B cell (primary cell): ENCODE data around the gene APCDD1. TPM values are rescaled to one million over a fixed set of nuclear protein-coding genes. Genes with fewer than 3 reads are reported as not detected.

Source experiments
- ATAC-seq: fragments of 200-7000 bp; cut with Tn5 transposase; one replicate; pipeline ENCODE4 v1.10.0; 2021; ENCODE audit warnings: low read depth, mild to moderate bottlenecking, moderate number of reproducible peaks, moderate library complexity
- CTCF ChIA-PET: fragments of 350-600 bp; sonication (Branson Sonifier 250); formaldehyde crosslinking; loops from one replicate; lab custom pipeline; 2021; ENCODE audit warnings: antibody characterized with exemption, inconsistent platforms; lab: Charles Lee
- POLR2A ChIA-PET: fragments of 350-600 bp; sonication (Branson Sonifier 250); formaldehyde crosslinking; loops from one replicate; lab custom pipeline; 2021; ENCODE audit warnings: antibody characterized with exemption; lab: Charles Lee
- DNase-seq: peaks from one replicate; pipeline ENCODE4 v3.0.0; 2013
- H2AFZ ChIP-seq: 2 replicates; pipeline ENCODE4 v1.6.1; 2012; ENCODE audit warnings: mild to moderate bottlenecking, low read depth, low read length; ENCODE audit not compliant: insufficient read depth, poor library complexity, severe bottlenecking
- H3K27ac ChIP-seq, 2 donors: 1 replicate in 1 of 2; 2 replicates in 1 of 2; pipeline ENCODE4 v1.5.1; 2012 to 2013; ENCODE audit warnings: low read length in 2 of 2, mild to moderate bottlenecking in 2 of 2, moderate library complexity in 1 of 2
- H3K27me3 ChIP-seq, 4 experiments: fragments of 200-600 bp in 1 of 4; sonication (generic) in 1 of 4; replicated peaks in 1 of 4; 1 replicate in 2 of 4; 2 replicates in 2 of 4; pipeline versions ENCODE4 v1.6.1 to v1.7.0; 2013 to 2016; ENCODE audit warnings: low read length in 3 of 4, mild to moderate bottlenecking in 2 of 4, mixed read lengths in 1 of 4, moderate library complexity in 1 of 4; ENCODE audit not compliant: insufficient read depth in 4 of 4, control insufficient read depth in 3 of 4; ENCODE audit errors: control extremely low read depth in 1 of 4
- H3K36me3 ChIP-seq, 2 experiments: replicated peaks in 1 of 2; 1 replicate in 1 of 2; 2 replicates in 1 of 2; pipeline versions ENCODE4 v1.6.1 to v1.7.1; 2013; ENCODE audit warnings: low read length in 1 of 2; ENCODE audit not compliant: insufficient read depth in 2 of 2, control insufficient read depth in 1 of 2; ENCODE audit errors: control extremely low read depth in 1 of 2, extremely low read depth in 1 of 2
- H3K4me1 ChIP-seq, 2 donors: fragments of 200-600 bp in 1 of 2; sonication (generic) in 1 of 2; 1 replicate in 1 of 2; 2 replicates in 1 of 2; pipeline versions ENCODE4 v1.5.1 to v1.6.1; 2013 to 2017; ENCODE audit warnings: low read length in 2 of 2; ENCODE audit not compliant: control insufficient read depth in 2 of 2, insufficient read depth in 2 of 2
- H3K4me2 ChIP-seq: replicated peaks from 2 replicates; pipeline ENCODE3; 2012; ENCODE audit warnings: mild to moderate bottlenecking, low read depth, low read length; ENCODE audit not compliant: poor library complexity, severe bottlenecking
- H3K4me3 ChIP-seq, 5 experiments: fragments of 200-600 bp in 1 of 5; sonication (generic) in 1 of 5; 1 replicate in 3 of 5; 2 replicates in 2 of 5; pipeline versions ENCODE4 v1.5.1 to v1.7.0; 2011 to 2016; ENCODE audit warnings: low read length in 4 of 5, mild to moderate bottlenecking in 4 of 5, low read depth in 2 of 5, control low read depth in 1 of 5, moderate library complexity in 1 of 5; ENCODE audit not compliant: insufficient read depth in 1 of 5; ENCODE audit errors: control extremely low read depth in 1 of 5, extremely low read depth in 1 of 5
- H3K79me2 ChIP-seq: fragments of 200-600 bp; sonication (generic); one replicate; pipeline ENCODE4 v1.6.0; 2016; ENCODE audit warnings: low read length; ENCODE audit not compliant: control insufficient read depth, insufficient read depth
- H3K9ac ChIP-seq: fragments of 200-600 bp; sonication (generic); 2 replicates; pipeline ENCODE4 v1.6.1; 2017; ENCODE audit warnings: mild to moderate bottlenecking, low read length, moderate library complexity
- H3K9me3 ChIP-seq, 3 donors: one replicate each; pipeline versions ENCODE4 v1.6.1 to v1.7.1; 2013; ENCODE audit warnings: low read length in 2 of 3; ENCODE audit not compliant: control insufficient read depth in 2 of 3, insufficient read depth in 1 of 3; ENCODE audit errors: control extremely low read depth in 1 of 3
- H4K20me1 ChIP-seq: 2 replicates; pipeline ENCODE4 v1.6.0; 2012; ENCODE audit warnings: mild to moderate bottlenecking, low read length; ENCODE audit not compliant: insufficient read depth, control insufficient read depth, poor library complexity, severe bottlenecking
- H3K27ac Mint-ChIP-seq: one replicate; pipeline ENCODE4 v1.8.0; 2021; ENCODE audit warnings: mixed read lengths
- H3K27me3 Mint-ChIP-seq: one replicate; pipeline ENCODE4 v1.8.0; 2021; ENCODE audit warnings: mixed read lengths
- H3K4me1 Mint-ChIP-seq: one replicate; pipeline ENCODE4 v1.8.0; 2021; ENCODE audit warnings: mixed read lengths
- H3K4me3 Mint-ChIP-seq: one replicate; pipeline ENCODE4 v1.8.0; 2021; ENCODE audit warnings: mixed read lengths
- H3K9me3 Mint-ChIP-seq: one replicate; pipeline ENCODE4 v1.8.0; 2022; ENCODE audit warnings: mixed read lengths; ENCODE audit not compliant: insufficient read depth
- CTCF ChIP-seq: fragments of 200-600 bp; IDR thresholded peaks from one replicate; pipeline ENCODE4 v1.8.0; 2022; ENCODE audit warnings: antibody characterized with exemption, mild to moderate bottlenecking
- EZH2 ChIP-seq: IDR thresholded peaks from 2 replicates; pipeline ENCODE4 v1.6.1; 2012; ENCODE audit warnings: borderline replicate concordance, low read depth, mild to moderate bottlenecking, moderate library complexity, low read length; ENCODE audit not compliant: insufficient read depth, poor library complexity, severe bottlenecking
- WGBS: methylation state at CpG from one replicate; pipeline ENCODE4 v1.1.5; 2013; ENCODE audit warnings: missing lambda C conversion rate; ENCODE audit not compliant: insufficient coverage; 5-methylcytosine and 5-hydroxymethylcytosine counted together
- intact Hi-C: fragments of 100-400 bp; cut with micrococcal nuclease; formaldehyde crosslinking; loops from one replicate; pipeline ENCODE4 v1.10.0; 2022
- polyA plus RNA-seq: library from polyadenylated mRNA; depleted of rRNA; stranded (reverse); fragments of >200 nt; gene quantifications from 2 replicates; pipeline ENCODE4 v1.2.3, GENCODE V29; 2012
- total RNA-seq, 2 donors: library from RNA; stranded (reverse); fragments of 120-200 nt in 1 of 2; gene quantifications; 1 replicate in 1 of 2; 2 replicates in 1 of 2; pipeline versions ENCODE4 v1.2.3 to v1.2.4, GENCODE V29; 2013 to 2022

The APCDD1 gene
- total and polyA plus RNA-seq, 2 donors (not counting 1 experiment from before 2014, with no cell fraction given): 1.0 to 1.1 TPM

- Mint-ChIP-seq H3K27me3 (no peaks in the 10 kb centered on the region), H3K4me3 (peak overlapping the region; percentile 66), H3K4me1 (peaks cover 60% of the 10 kb centered on the region), H3K9me3 (no peaks in the 10 kb centered on the region), H3K27ac (no peak overlapping the region)
- H3K4me2 ChIP-seq: peak overlapping the region; percentile 71
- intact Hi-C loops: no loop called here
- ChIA-PET POLR2A (no interaction called here), CTCF (interaction anchor here (0.7 kb wide), 1 partner anchor 507 kb away, joined by 3 read pairs; no protein-coding TSS in a partner anchor)
- no peak for ATAC-seq
- TF ChIP-seq CTCF: no peak
- no peak for TF ChIP-seq EZH2
- peaks cover 0 to 5% (median 0%) of the 10 kb centered on the region in 3 donors for H3K9me3 ChIP-seq
- no peaks in the 10 kb centered on the region for H3K36me3 ChIP-seq
- H3K79me2 ChIP-seq: no peaks in the 10 kb centered on the region
- no peak overlapping the region for H3K4me3 ChIP-seq
- no peak overlapping the region for H2AFZ ChIP-seq
- no peaks in the 10 kb centered on the region for H4K20me1 ChIP-seq
- H3K4me1 ChIP-seq: peaks cover 65 to 67% of the 10 kb centered on the region in 2 donors
- WGBS: 0% methylated on average over 1 of the region's 3 CpGs
- DNase-seq: no peak
- H3K27me3 ChIP-seq: no peaks in the 10 kb centered on the region
- no peak overlapping the region for H3K9ac ChIP-seq
- H3K27ac ChIP-seq: no peak overlapping the region
Measured at GRCh38 chr18:10477121-10477862, 22.9 kb downstream of the APCDD1 start.

GRCh38 chr18:10477863-10478260 lies 23.4 kb downstream of the APCDD1 start:
- Mint-ChIP-seq H3K4me1 (peaks cover 66% of the 10 kb centered on the region), H3K4me3 (no peak overlapping the region), H3K27me3 (no peaks in the 10 kb centered on the region), H3K9me3 (no peaks in the 10 kb centered on the region), H3K27ac (no peak overlapping the region)
- H3K36me3 ChIP-seq: no peaks in the 10 kb centered on the region
- H3K4me3 ChIP-seq: no peak overlapping the region
- ChIA-PET POLR2A (no interaction called here), CTCF (interaction anchor here (0.7 kb wide), 1 partner anchor 507 kb away, joined by 3 read pairs; no protein-coding TSS in a partner anchor)
- no peak overlapping the region for H2AFZ ChIP-seq
- no peaks in the 10 kb centered on the region for H3K27me3 ChIP-seq
- DNase-seq (no peak), ATAC-seq (no peak)
- H3K4me2 ChIP-seq: no peak overlapping the region
- no peak overlapping the region for H3K27ac ChIP-seq
- TF ChIP-seq EZH2 (no peak), CTCF (no peak)
- H3K9ac ChIP-seq: no peak overlapping the region
- H3K79me2 ChIP-seq: no peaks in the 10 kb centered on the region
- peaks cover 0 to 5% (median 0%) of the 10 kb centered on the region in 3 donors for H3K9me3 ChIP-seq
- no peaks in the 10 kb centered on the region for H4K20me1 ChIP-seq
- H3K4me1 ChIP-seq: peaks cover 71 to 73% of the 10 kb centered on the region in 2 donors
- intact Hi-C loops: no loop called here
- WGBS: 89% methylated on average over 1 of the region's 2 CpGs
